ENCODE measurements around the gene TRIO. TPM values are rescaled to one million over a fixed set of nuclear protein-coding genes. Genes with fewer than 3 reads are reported as not detected.

TRIO gene
- total and polyA plus RNA-seq, 2 of the 8 experiments (the other 6 are each of a cell fraction or from before 2014, with no cell fraction given): 35.1 to 69.1 TPM

DNA sequence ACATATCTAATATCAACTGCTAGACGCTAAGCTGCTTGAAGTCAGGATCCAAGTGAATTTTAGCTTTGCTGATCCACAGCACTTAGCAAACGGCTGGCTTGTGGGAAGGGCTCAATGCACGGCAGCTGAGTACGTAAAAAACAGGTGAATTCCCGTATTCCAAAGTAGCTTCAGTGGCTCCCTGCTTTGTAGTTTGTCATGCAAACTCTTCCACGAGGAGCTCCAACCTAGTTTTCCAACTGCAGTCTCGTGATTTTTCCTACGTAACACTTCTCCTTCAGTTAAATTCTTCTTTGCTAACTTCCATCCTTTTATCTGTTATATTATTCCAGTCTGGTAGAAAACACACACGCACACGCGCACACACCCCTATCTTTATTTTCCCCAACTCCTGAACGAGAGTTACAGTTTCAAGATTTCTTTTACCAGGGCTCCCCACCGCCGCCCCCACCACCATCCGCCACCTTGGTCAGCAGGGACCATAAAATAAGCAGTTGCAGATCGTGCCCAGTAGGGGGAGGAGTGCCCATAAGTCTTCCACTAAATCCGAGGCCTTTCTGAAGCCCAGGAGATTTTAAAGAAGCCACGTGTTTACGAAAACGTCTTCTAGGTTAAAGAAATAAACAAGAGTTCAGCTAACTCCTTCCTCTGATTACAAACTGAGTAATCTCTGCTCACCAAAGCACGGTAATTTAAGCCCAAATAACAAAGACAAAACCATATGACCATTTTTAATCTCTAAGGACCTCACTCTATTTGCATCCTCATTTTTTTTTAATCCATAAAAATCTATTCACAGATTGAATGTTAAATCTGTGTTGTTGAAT lies 34.8 kb upstream of the TRIO start:
- peak overlapping the region; percentile 48; the same call in 1 of the 2 replicates for H2BK20ac ChIP-seq (ENCODE audit: low read length)
- H3K4me3 ChIP-seq (ENCODE audit: extremely low read depth in 1 of 4, insufficient read depth in 2 of 4, low read depth in 3 of 4, low read length in 4 of 4): peak overlapping the region; percentile 18 to 53 (median 37); a peak in 7 of 8 replicates
- DNase-seq (ENCODE audit: low read depth in 1 of 2, low spot score in 2 of 2): peak; percentile 62 to 65
- H2AK5ac ChIP-seq (ENCODE audit: low read depth, low read length): no peak overlapping the region
- peak; percentile 77 for FAIRE-seq
- ChIA-PET CTCF (ENCODE audit: partially characterized antibody) (interaction anchor here (0.6 to 6.8 kb wide), 36 partner anchors 9 to 256 kb away, joined by 3 to 57 read pairs (median 4); partner anchors contain the start of gene TRIO), POLR2A (ENCODE audit: partially characterized antibody) (interaction anchor here (0.8 to 1.0 kb wide), 2 partner anchors 9 to 73 kb away, joined by 3 to 4 read pairs; no protein-coding TSS in a partner anchor)
- peak overlapping the region; percentile 49; the same call in 1 of the 2 replicates for H3K18ac ChIP-seq (ENCODE audit: extremely low read depth, low read length)
- H3K56ac ChIP-seq (replicated peaks; ENCODE audit: insufficient read length, low read depth, low read length): no peak overlapping the region
- peaks cover 0 to 3% (median 1%) of the 10 kb centered on the region in 4 experiments; a peak in 3 of 7 replicates for H3K4me1 ChIP-seq (replicated peaks in 1 of 4; ENCODE audit: control insufficient read depth in 3 of 4, insufficient read depth in 4 of 4, low read length in 3 of 4)
- no peaks in the 10 kb centered on the region for H3K23me2 ChIP-seq (ENCODE audit: low read depth, low read length)
- no peak overlapping the region for H3K4ac ChIP-seq (replicated peaks; ENCODE audit: insufficient read length, low read depth, low read length)
- H4K20me1 ChIP-seq (replicated peaks in 1 of 2; ENCODE audit: control insufficient read depth in 1 of 2, insufficient read depth in 2 of 2, low read length in 2 of 2): no peaks in the 10 kb centered on the region
- H3K27ac ChIP-seq (ENCODE audit: low read depth, low read length): no peak overlapping the region
- no peak overlapping the region; the same call in 1 of the 2 replicates for H4K8ac ChIP-seq (ENCODE audit: extremely low read depth, insufficient read depth, low read length)
- H2BK12ac ChIP-seq (ENCODE audit: low read depth, low read length): peak overlapping the region; percentile 82; the same call in 1 of the 2 replicates
- H3K14ac ChIP-seq (ENCODE audit: insufficient read length): no peak overlapping the region
- H3K9me3 ChIP-seq (ENCODE audit: insufficient read depth in 2 of 2, low read depth in 1 of 2, low read length in 1 of 2): no peaks in the 10 kb centered on the region
- H3K4me2 ChIP-seq (ENCODE audit: insufficient read depth in 1 of 2, low read depth in 2 of 2, low read length in 2 of 2): peak overlapping the region; percentile 43 to 55
- H3K9ac ChIP-seq (replicated peaks in 1 of 4; ENCODE audit: extremely low read depth in 1 of 4, low read depth in 3 of 4, low read length in 3 of 4): peak overlapping the region in 3 of 4 experiments; percentile 2 to 35 (median 9); a peak in 3 of 7 replicates
- H4K5ac ChIP-seq (ENCODE audit: insufficient read length, low read depth, low read length): no peak overlapping the region
- H3K27me3 ChIP-seq (replicated peaks in 1 of 4; ENCODE audit: control insufficient read depth in 3 of 4, extremely low read depth in 1 of 4, insufficient read depth in 3 of 4, low read length in 3 of 4): no peaks in the 10 kb centered on the region; a peak in 2 of 7 replicates
- H3K36me3 ChIP-seq (ENCODE audit: control insufficient read depth in 2 of 4, insufficient read depth in 4 of 4, low read length in 3 of 4): no peaks in the 10 kb centered on the region
- no peak overlapping the region for H3K23ac ChIP-seq (ENCODE audit: insufficient read length)
- no peak overlapping the region for H2BK15ac ChIP-seq (ENCODE audit: low read length)
- no peaks in the 10 kb centered on the region for H3K79me1 ChIP-seq (ENCODE audit: low read depth, low read length)
- no peaks in the 10 kb centered on the region for H3K79me2 ChIP-seq (ENCODE audit: control insufficient read depth in 1 of 2, insufficient read depth in 2 of 2, low read length in 2 of 2)
- WGBS, 2 experiments (ENCODE audit: extremely low coverage in 1 of 2, insufficient coverage in 1 of 2, insufficient read length in 1 of 2, insufficient replicate concordance in 2 of 2, low coverage in 1 of 2, low lambda C conversion rate in 2 of 2, missing lambda C conversion rate in 1 of 2): 22% methylated on average over 18 of the region's 21 CpGs; no CpG with 5 or more reads in 1 of the 2 experiments
- peak overlapping the region; percentile 83 for H2AFZ ChIP-seq (ENCODE audit: low read length)
- no peak overlapping the region for H2BK5ac ChIP-seq (ENCODE audit: low read depth, low read length)
- H2BK120ac ChIP-seq (replicated peaks; ENCODE audit: low read depth, low read length): peak overlapping the region; percentile 75
- no peak overlapping the region for H4K91ac ChIP-seq (replicated peaks; ENCODE audit: insufficient read length, low read length)
- TF ChIP-seq CTCF (IDR thresholded peaks at IDR 0.05; ENCODE audit: control extremely low read depth in 1 of 3, insufficient read depth in 1 of 3, low read depth in 1 of 3, low read length in 3 of 3) (peak; percentile 70 to 75 (median 72)), ASH2L (IDR thresholded peaks at IDR 0.05; ENCODE audit: low read length) (peak; percentile 70), E2F6 (IDR thresholded peaks at IDR 0.05) (peak; percentile 53; the same call in 1 of the 2 replicates), SP4 (IDR thresholded peaks at IDR 0.05; ENCODE audit: low read length) (no peak), POLR2AphosphoS5 (IDR thresholded peaks at IDR 0.05; ENCODE audit: low read depth, low read length) (no peak), TAF1 (IDR thresholded peaks at IDR 0.05; ENCODE audit: low read depth, low read length) (peak; percentile 54; the same call in 1 of the 2 replicates)
- TF ChIP-seq, protein P1, sequence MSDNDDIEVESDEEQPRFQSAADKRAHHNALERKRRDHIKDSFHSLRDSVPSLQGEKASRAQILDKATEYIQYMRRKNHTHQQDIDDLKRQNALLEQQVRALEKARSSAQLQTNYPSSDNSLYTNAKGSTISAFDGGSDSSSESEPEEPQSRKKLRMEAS (IDR thresholded peaks at IDR 0.05): peak; percentile 75
